ENCODE results near the gene SF1.

GRCh38 chr11:64758330-64759079, 19.8 kb downstream of the SF1 start:
- TF ChIP-seq SP1 (IDR thresholded peaks at IDR 0.05) (no peak), HDGF (IDR thresholded peaks at IDR 0.05; ENCODE audit: borderline replicate concordance) (no peak), FOXA1 (IDR thresholded peaks at IDR 0.05) (no peak)
